NOMO-1 (cell line): ENCODE results near the gene NETO1.

Experiments used
- DNase-seq, 2 experiments: peaks; one replicate each; lab custom pipeline; 2025; ENCODE audit not compliant: unreplicated experiment in 2 of 2; lab: John Stamatoyannopoulos, UW

NETO1 gene

GRCh38 chr18:72846736-72847533 lies 20.9 kb downstream of the NETO1 start:
- no peak for DNase-seq

- DNase-seq = no peak
Observed at GRCh38 chr18:72843743-72844142, 24.0 kb downstream of the NETO1 start.

- no peak for DNase-seq
Observed at GRCh38 chr18:72840109-72840508, 27.7 kb downstream of the NETO1 start.

- no peak for DNase-seq
Observed at GRCh38 chr18:72834731-72835130, 33.1 kb downstream of the NETO1 start.

GRCh38 chr18:72833471-72833870 lies 34.3 kb downstream of the NETO1 start:
- DNase-seq = no peak

GRCh38 chr18:72830109-72830508 lies 37.7 kb downstream of the NETO1 start:
- no peak for DNase-seq

GRCh38 chr18:72828601-72829000 lies 39.2 kb downstream of the NETO1 start:
- DNase-seq = no peak

- DNase-seq = no peak
Observed at GRCh38 chr18:72826736-72827135, 41.1 kb downstream of the NETO1 start.

- no peak for DNase-seq
Observed at GRCh38 chr18:72823345-72823744, 44.4 kb downstream of the NETO1 start.

- no peak for DNase-seq
Observed at GRCh38 chr18:72822202-72822601, 45.6 kb downstream of the NETO1 start.

GRCh38 chr18:72820571-72820970 lies 47.2 kb downstream of the NETO1 start:
- no peak for DNase-seq

- DNase-seq = no peak
Observed at GRCh38 chr18:72819050-72819449, 48.7 kb downstream of the NETO1 start.

- no peak for DNase-seq
Observed at GRCh38 chr18:72811047-72811446, 56.7 kb downstream of the NETO1 start.

GRCh38 chr18:72808680-72809079 lies 59.1 kb downstream of the NETO1 start:
- no peak for DNase-seq

- no peak for DNase-seq
Observed at GRCh38 chr18:72799106-72799505, 68.7 kb downstream of the NETO1 start.

- no peak for DNase-seq
Observed at GRCh38 chr18:72783530-72783929, 84.3 kb downstream of the NETO1 start.

GRCh38 chr18:72774914-72775313 lies 92.9 kb downstream of the NETO1 start:
- no peak for DNase-seq

- no peak for DNase-seq
Observed at GRCh38 chr18:72772916-72773315, 94.9 kb downstream of the NETO1 start.

GRCh38 chr18:72768681-72769229 lies 99.0 kb downstream of the NETO1 start:
- no peak for DNase-seq

GRCh38 chr18:72762515-72763122 lies 105.2 kb downstream of the NETO1 start:
- DNase-seq = peak; percentile 5 to 61

- no peak for DNase-seq
Observed at GRCh38 chr18:72752220-72752619, 115.6 kb downstream of the NETO1 start.

- DNase-seq = no peak
Observed at GRCh38 chr18:72742002-72742401, 125.8 kb downstream of the NETO1 start.
